IMR-90 (cell line): Measurements from ENCODE around the gene AHSA1. TPM values are rescaled to one million over a fixed set of nuclear protein-coding genes. Genes with fewer than 3 reads are reported as not detected.

ENCODE experiments used
- ATAC-seq: fragments of 200-7000 bp; cut with Tn5 transposase; 2 replicates; pipeline ENCODE4 v1.9.1; 2020; ENCODE audit warnings: low read depth, mild to moderate bottlenecking, moderate library complexity
- BruUV-seq: library from RNA; stranded (reverse); fragments of 400-500 nt; replicated peaks from 2 replicates; lab custom pipeline; 2021; lab: Mats Ljungman, UMichigan
- CTCF ChIA-PET: fragments of 300-600 bp; formaldehyde crosslinking; extraction: SDS; loops from one replicate; lab custom pipeline; 2021; ENCODE audit warnings: antibody characterized with exemption; lab: Yijun Ruan, JAX
- POLR2A ChIA-PET: fragments of 300-600 bp; sonication (Branson Sonifier 250); formaldehyde crosslinking; loops from one replicate; lab custom pipeline; 2022; ENCODE audit warnings: antibody characterized with exemption; ENCODE audit not compliant: unreplicated experiment; lab: Charles Lee
- DNase-seq: peaks from one replicate; pipeline ENCODE4 v3.0.0; 2013
- H2AFZ ChIP-seq: replicated peaks from 2 replicates; pipeline ENCODE3; 2013; ENCODE audit warnings: low read length, mild to moderate bottlenecking; ENCODE audit not compliant: poor library complexity
- H2AK5ac ChIP-seq: 2 replicates; pipeline ENCODE4 v1.6.1; 2013; ENCODE audit warnings: low read depth, low read length, inconsistent platforms
- H2AK9ac ChIP-seq: replicated peaks from 2 replicates; pipeline ENCODE3; 2013; ENCODE audit warnings: mild to moderate bottlenecking, low read depth, low read length, moderate library complexity; ENCODE audit not compliant: poor library complexity
- H2BK120ac ChIP-seq: 2 replicates; pipeline ENCODE4 v1.6.1; 2013; ENCODE audit warnings: low read depth, low read length, inconsistent platforms
- H2BK15ac ChIP-seq: 3 replicates; pipeline ENCODE4 v1.6.1; 2013; ENCODE audit warnings: low read depth, low read length, inconsistent platforms
- H2BK20ac ChIP-seq: 2 replicates; pipeline ENCODE4 v1.6.1; 2013; ENCODE audit warnings: low read depth, mild to moderate bottlenecking, inconsistent platforms, low read length, moderate library complexity
- H2BK5ac ChIP-seq: 2 replicates; pipeline ENCODE4 v1.6.1; 2013; ENCODE audit warnings: mild to moderate bottlenecking, low read depth, low read length, inconsistent platforms; ENCODE audit not compliant: poor library complexity, severe bottlenecking
- H3K14ac ChIP-seq: replicated peaks from 2 replicates; pipeline ENCODE4 v1.6.1; 2013; ENCODE audit warnings: low read depth, low read length, inconsistent platforms
- H3K18ac ChIP-seq: 2 replicates; pipeline ENCODE4 v1.6.1; 2013; ENCODE audit warnings: low read depth, low read length, control low read depth
- H3K23ac ChIP-seq: 2 replicates; pipeline ENCODE4 v1.6.1; 2013; ENCODE audit warnings: low read depth, low read length, inconsistent platforms
- H3K27ac ChIP-seq: 2 replicates; pipeline ENCODE4 v1.5.1; 2013; ENCODE audit warnings: mild to moderate bottlenecking, control low read depth, low read length; ENCODE audit not compliant: insufficient read depth
- H3K27me3 ChIP-seq: 2 replicates; pipeline ENCODE4 v1.6.1; 2013; ENCODE audit warnings: low read length; ENCODE audit not compliant: control insufficient read depth, insufficient read depth
- H3K36me3 ChIP-seq: 2 replicates; pipeline ENCODE4 v1.6.1; 2013; ENCODE audit warnings: low read length, mixed read lengths; ENCODE audit not compliant: control insufficient read depth, insufficient read depth
- H3K4ac ChIP-seq: 2 replicates; pipeline ENCODE4 v1.6.1; 2013; ENCODE audit warnings: low read depth, low read length, inconsistent platforms
- H3K4me1 ChIP-seq: 2 replicates; pipeline ENCODE4 v1.6.1; 2013; ENCODE audit warnings: low read length, mixed read lengths; ENCODE audit not compliant: control insufficient read depth, insufficient read depth
- H3K4me2 ChIP-seq: 2 replicates; pipeline ENCODE4 v1.6.1; 2013; ENCODE audit warnings: low read depth, mild to moderate bottlenecking, control low read depth, low read length, moderate library complexity
- H3K4me3 ChIP-seq: 2 replicates; pipeline ENCODE4 v1.5.1; 2013; ENCODE audit warnings: low read depth, mild to moderate bottlenecking, control low read depth, low read length, moderate library complexity; ENCODE audit not compliant: insufficient read depth
- H3K56ac ChIP-seq: 2 replicates; pipeline ENCODE4 v1.6.1; 2013; ENCODE audit warnings: low read length, inconsistent platforms; ENCODE audit not compliant: insufficient read depth; ENCODE audit errors: extremely low read depth
- H3K79me1 ChIP-seq, 2 experiments: 2 replicates each; pipeline ENCODE4 v1.6.1; 2013; ENCODE audit warnings: low read length in 2 of 2, inconsistent platforms in 1 of 2, low read depth in 1 of 2
- H3K9ac ChIP-seq: 2 replicates; pipeline ENCODE4 v1.6.1; 2013; ENCODE audit warnings: low read depth, low read length, control low read depth
- H3K9me1 ChIP-seq: 2 replicates; pipeline ENCODE4 v1.6.1; 2013; ENCODE audit warnings: low read length, inconsistent platforms; ENCODE audit not compliant: insufficient read depth
- H3K9me3 ChIP-seq: 2 replicates; pipeline ENCODE4 v1.6.1; 2013; ENCODE audit warnings: low read length; ENCODE audit not compliant: control insufficient read depth, insufficient read depth
- H4K20me1 ChIP-seq: 2 replicates; pipeline ENCODE4 v1.6.1; 2013; ENCODE audit warnings: low read length, inconsistent platforms; ENCODE audit not compliant: insufficient read depth
- H4K5ac ChIP-seq: 2 replicates; pipeline ENCODE4 v1.6.1; 2013; ENCODE audit warnings: mild to moderate bottlenecking, low read depth, low read length, control low read depth
- H4K8ac ChIP-seq, 2 experiments: 2 replicates each; pipeline ENCODE4 v1.6.1; 2013; ENCODE audit warnings: low read depth in 2 of 2, low read length in 2 of 2, control low read depth in 1 of 2, inconsistent platforms in 1 of 2
- H4K91ac ChIP-seq: 2 replicates; pipeline ENCODE4 v1.6.1; 2013; ENCODE audit warnings: low read depth, low read length, inconsistent platforms; ENCODE audit not compliant: insufficient read depth
- BHLHE40 ChIP-seq: fragments of 150-350 bp; IDR thresholded peaks from 2 replicates; pipeline ENCODE4 v1.6.1; 2016; ENCODE audit warnings: mild to moderate bottlenecking, low read depth, low read length
- CEBPB ChIP-seq: IDR thresholded peaks from 2 replicates; pipeline ENCODE4 v1.6.1; 2012; ENCODE audit warnings: low read depth, low read length, improper control_type of control experiment
- CHD1 ChIP-seq: IDR thresholded peaks from 2 replicates; pipeline ENCODE4 v1.6.1; 2012; ENCODE audit warnings: low read depth, low read length, improper control_type of control experiment
- CTCF ChIP-seq: conservative IDR thresholded peaks from 2 replicates; pipeline ENCODE4 v1.5.1; 2012; ENCODE audit warnings: mild to moderate bottlenecking, low read depth, low read length, improper control_type of control experiment
- ELK1 ChIP-seq: fragments of 150-350 bp; IDR thresholded peaks from 2 replicates; pipeline ENCODE4 v1.6.1; 2016; ENCODE audit warnings: low read depth, mild to moderate bottlenecking, low read length, moderate library complexity, borderline replicate concordance
- FOS ChIP-seq: fragments of 150-350 bp; IDR thresholded peaks from 2 replicates; pipeline ENCODE4 v1.6.1; 2016; ENCODE audit warnings: low read depth, low read length
- MAFK ChIP-seq: IDR thresholded peaks from 2 replicates; pipeline ENCODE4 v1.6.1; 2012; ENCODE audit warnings: low read depth, low read length, improper control_type of control experiment
- MAZ ChIP-seq: IDR thresholded peaks from 2 replicates; pipeline ENCODE4 v1.6.1; 2012; ENCODE audit warnings: low read depth, mild to moderate bottlenecking, low read length, improper control_type of control experiment, moderate library complexity, borderline replicate concordance
- MXI1 ChIP-seq: IDR thresholded peaks from 2 replicates; pipeline ENCODE4 v1.6.1; 2012; ENCODE audit warnings: low read depth, mild to moderate bottlenecking, low read length, moderate library complexity, borderline replicate concordance
- NFE2L2 ChIP-seq: fragments of 150-350 bp; IDR thresholded peaks from 2 replicates; pipeline ENCODE4 v1.6.1; 2016; ENCODE audit warnings: low read depth, mild to moderate bottlenecking, low read length
- POLR2A ChIP-seq: IDR thresholded peaks from 2 replicates; pipeline ENCODE4 v1.6.1; 2012; ENCODE audit warnings: mild to moderate bottlenecking, low read depth, low read length
- RAD21 ChIP-seq: IDR thresholded peaks from 2 replicates; pipeline ENCODE4 v1.6.1; 2012; ENCODE audit warnings: low read length, improper control_type of control experiment
- RCOR1 ChIP-seq: IDR thresholded peaks from 2 replicates; pipeline ENCODE4 v1.6.1; 2012; ENCODE audit warnings: mild to moderate bottlenecking, low read length, improper control_type of control experiment; ENCODE audit not compliant: insufficient replicate concordance
- RFX5 ChIP-seq: IDR thresholded peaks from 2 replicates; pipeline ENCODE4 v1.8.0; 2012; ENCODE audit warnings: low read depth, mild to moderate bottlenecking, low read length, moderate library complexity
- SMC3 ChIP-seq: fragments of 150-350 bp; IDR thresholded peaks from 2 replicates; pipeline ENCODE4 v1.6.1; 2016; ENCODE audit warnings: low read depth, mild to moderate bottlenecking, antibody characterized with exemption, low read length, moderate library complexity
- USF2 ChIP-seq: fragments of 150-350 bp; IDR thresholded peaks from 2 replicates; pipeline ENCODE4 v1.6.1; 2017; ENCODE audit warnings: mild to moderate bottlenecking, antibody characterized with exemption, low read length, low read depth
- WGBS, 2 experiments: methylation state at CpG; one replicate each; pipeline versions ENCODE4 v1.1.5 to v1.1.7; 2013; ENCODE audit warnings: missing lambda C conversion rate in 2 of 2; ENCODE audit not compliant: insufficient read length in 1 of 2; ENCODE audit errors: extremely low coverage in 2 of 2; 5-methylcytosine and 5-hydroxymethylcytosine counted together
- dilution Hi-C: fragments of 300-500 bp; cut with HindIII; formaldehyde crosslinking; loops from one replicate; pipeline ENCODE4 v1.14.3; 2018; ENCODE audit warnings: low sequenced_read_pairs; ENCODE audit not compliant: unreplicated experiment
- in situ Hi-C: fragments of 300-500 bp; cut with MboI; formaldehyde crosslinking; loops from 3 replicates; pipeline ENCODE4 v1.14.3; 2019; ENCODE audit warnings: low sequenced_read_pairs, inconsistent platforms, mixed read lengths
- intact Hi-C: fragments of 100-400 bp; cut with micrococcal nuclease; formaldehyde crosslinking; loops from 2 replicates; pipeline ENCODE4 v1.10.0; 2022
- polyA plus RNA-seq, 3 experiments: library from polyadenylated mRNA; depleted of rRNA; stranded (reverse); fragments of >200 nt; gene quantifications; 2 replicates each; pipeline ENCODE4 v1.2.3, GENCODE V29; 2012; ENCODE audit warnings: low replicate concordance in 1 of 3
- total RNA-seq: library from RNA; depleted of rRNA; stranded (reverse); fragments of >200 nt; gene quantifications from 2 replicates; pipeline ENCODE4 v1.2.3, GENCODE V29; 2012

The AHSA1 gene
- total and polyA plus RNA-seq, 2 of the 4 experiments (the other 2 are of a cell fraction), result 166 to 252 TPM

- no peak overlapping the region for H3K27ac ChIP-seq
- peak overlapping the region; percentile 58 for H2AK9ac ChIP-seq
- no peak overlapping the region for H3K4me3 ChIP-seq
- no peak overlapping the region for H2BK20ac ChIP-seq
- H2BK120ac ChIP-seq, result no peak overlapping the region
- TF ChIP-seq BHLHE40, result no peak
- TF ChIP-seq CEBPB, result no peak
- no peak for TF ChIP-seq RCOR1
- TF ChIP-seq CHD1, result no peak
- TF ChIP-seq FOS, result no peak
- TF ChIP-seq MAZ, result no peak
- no peak for TF ChIP-seq ELK1
- no peak for TF ChIP-seq MXI1
- TF ChIP-seq USF2, result no peak
- no peak for TF ChIP-seq SMC3
- TF ChIP-seq MAFK, result no peak
- TF ChIP-seq NFE2L2, result no peak
- no peak for TF ChIP-seq POLR2A
- no peak for TF ChIP-seq CTCF
- no peak for TF ChIP-seq RFX5
- no peak for TF ChIP-seq RAD21
- no peak overlapping the region for H2BK15ac ChIP-seq
- ATAC-seq, result no peak
- H3K9ac ChIP-seq, result no peak overlapping the region
- H4K91ac ChIP-seq, result no peak overlapping the region
- no peaks in the 10 kb centered on the region for H4K20me1 ChIP-seq
- 100% methylated on average over 2 of the region's 3 CpGs; no CpG with 5 or more reads in 1 of the 2 experiments for WGBS, 2 experiments
- no peak for DNase-seq
- H3K79me1 ChIP-seq, result no peaks in the 10 kb centered on the region
- H3K9me1 ChIP-seq, result peaks cover 3% of the 10 kb centered on the region; the same call in 1 of the 2 replicates
- no peak overlapping the region for H3K4ac ChIP-seq
- BruUV-seq, result no TSS peak
- H2BK5ac ChIP-seq, result no peak overlapping the region
- CTCF ChIA-PET, result no interaction called here
- H3K56ac ChIP-seq, result no peak overlapping the region
- dilution Hi-C loops, result no loop called here
- H2AFZ ChIP-seq, result peak overlapping the region; percentile 13
- H3K9me3 ChIP-seq, result no peaks in the 10 kb centered on the region
- H3K18ac ChIP-seq, result no peak overlapping the region
- H3K23ac ChIP-seq, result no peak overlapping the region
- no peaks in the 10 kb centered on the region for H3K4me1 ChIP-seq
- no peak overlapping the region for H2AK5ac ChIP-seq
- in situ Hi-C loops, result no loop called here
- POLR2A ChIA-PET, result no interaction called here
- intact Hi-C loops, result no loop called here
- no peak overlapping the region for H3K4me2 ChIP-seq
- H3K14ac ChIP-seq, result no peak overlapping the region
- peaks cover 2% of the 10 kb centered on the region; the same call in 1 of the 2 replicates for H3K27me3 ChIP-seq
- no peaks in the 10 kb centered on the region for H3K36me3 ChIP-seq
- no peak overlapping the region for H4K5ac ChIP-seq
- no peak overlapping the region for H4K8ac ChIP-seq
These were observed 27.4 kb downstream of the AHSA1 start for GRCh38 chr14:77485256-77485655.
